HG03066 (cell line): ENCODE data around the gene UHRF1.
"Not testable (repeated sequence)": the region's sequence is repeated elsewhere in the genome, so short reads cannot be mapped to it uniquely, and the experiment has no call there.

Source experiments
- ATAC-seq: cut with Tn5 transposase; IDR thresholded peaks from one replicate; pipeline ENCODE4 v1.9.1; 2021; ENCODE audit warnings: low read depth; ENCODE audit not compliant: unreplicated experiment

The UHRF1 gene

GRCh38 chr19:4909156-4909896 lies at the start of gene UHRF1:
Gene UHRF1 (plus strand): TSS chr19:4909501. CDS start chr19:4910886, 1,385 bp downstream.
- ATAC-seq = no peak

GRCh38 chr19:4859697-4860096 lies 49.6 kb upstream of the UHRF1 start:
- ATAC-seq = no peak

GRCh38 chr19:4861147-4861546 lies 48.2 kb upstream of the UHRF1 start:
- no peak for ATAC-seq

- ATAC-seq = no peak
These were observed 42.5 kb upstream of the UHRF1 start for GRCh38 chr19:4866595-4867424.

GRCh38 chr19:4867534-4868285 lies 41.6 kb upstream of the UHRF1 start, which contains the start of gene PLIN3:
Gene PLIN3 (minus strand): TSS chr19:4867667. CDS start chr19:4861394, 6,273 bp downstream.
- ATAC-seq = peak; percentile 53

- ATAC-seq = no peak
These were observed 40.9 kb upstream of the UHRF1 start for GRCh38 chr19:4868286-4868834.

GRCh38 chr19:4870025-4870700 lies 39.1 kb upstream of the UHRF1 start:
- no peak for ATAC-seq

GRCh38 chr19:4871711-4872110 lies 37.6 kb upstream of the UHRF1 start:
- ATAC-seq = no peak

- ATAC-seq = no peak
These were observed 35.4 kb upstream of the UHRF1 start for GRCh38 chr19:4873930-4874329.

GRCh38 chr19:4877753-4878490 lies 31.4 kb upstream of the UHRF1 start:
- ATAC-seq = no peak

GRCh38 chr19:4878491-4878968 lies 30.8 kb upstream of the UHRF1 start:
- ATAC-seq = no peak

GRCh38 chr19:4879041-4879440 lies 30.3 kb upstream of the UHRF1 start:
- no peak for ATAC-seq

GRCh38 chr19:4882874-4883273 lies 26.4 kb upstream of the UHRF1 start:
- not testable (repeated sequence) for ATAC-seq

GRCh38 chr19:4884993-4885392 lies 24.3 kb upstream of the UHRF1 start:
- ATAC-seq = not testable (repeated sequence)

- not testable (repeated sequence) for ATAC-seq
These were observed 21.5 kb upstream of the UHRF1 start for GRCh38 chr19:4887803-4888202.

- no peak for ATAC-seq
These were observed 20.1 kb upstream of the UHRF1 start for GRCh38 chr19:4889034-4889815.

- ATAC-seq = no peak
These were observed 18.2 kb upstream of the UHRF1 start for GRCh38 chr19:4891066-4891465.

GRCh38 chr19:4892962-4893361 lies 16.3 kb upstream of the UHRF1 start:
- ATAC-seq = not testable (repeated sequence)
